Activated naive CD4-positive, alpha-beta T cell treated with anti-CD3 and anti-CD28 coated beads, Interleukin-2, amount 50 U/mL, for 24 hours (primary cell): ENCODE results near the gene ZMIZ1.

ENCODE experiments used
- H3K27ac Mint-ChIP-seq: one replicate; pipeline ENCODE4 v1.8.0; 2021; ENCODE audit warnings: mild to moderate bottlenecking, mixed read lengths
- H3K27me3 Mint-ChIP-seq: one replicate; pipeline ENCODE4 v1.8.0; 2021; ENCODE audit warnings: mixed read lengths
- H3K36me3 Mint-ChIP-seq: one replicate; pipeline ENCODE4 v1.8.0; 2021; ENCODE audit warnings: mixed read lengths
- H3K4me1 Mint-ChIP-seq: one replicate; pipeline ENCODE4 v1.8.0; 2021; ENCODE audit warnings: mixed read lengths
- H3K4me3 Mint-ChIP-seq: one replicate; pipeline ENCODE4 v1.8.0; 2021; ENCODE audit warnings: mild to moderate bottlenecking, mixed read lengths
- H3K9me3 Mint-ChIP-seq: one replicate; pipeline ENCODE4 v1.8.0; 2021; ENCODE audit warnings: mixed read lengths

Gene ZMIZ1

GRCh38 chr10:79243181-79244067 is 174.7 kb downstream of the ZMIZ1 start:
- peaks cover 41% of the 10 kb centered on the region for H3K4me1 Mint-ChIP-seq
- H3K4me3 Mint-ChIP-seq, result peak overlapping the region; percentile 79
- H3K27ac Mint-ChIP-seq, result peak overlapping the region; percentile 35
- no peaks in the 10 kb centered on the region for H3K9me3 Mint-ChIP-seq
- no peaks in the 10 kb centered on the region for H3K27me3 Mint-ChIP-seq
- no peaks in the 10 kb centered on the region for H3K36me3 Mint-ChIP-seq

GRCh38 chr10:79244068-79244442 is 175.3 kb downstream of the ZMIZ1 start:
- Mint-ChIP-seq H3K27me3 (no peaks in the 10 kb centered on the region), H3K27ac (peak overlapping the region; percentile 41), H3K9me3 (no peaks in the 10 kb centered on the region), H3K4me1 (peaks cover 41% of the 10 kb centered on the region), H3K4me3 (peak overlapping the region; percentile 79), H3K36me3 (no peaks in the 10 kb centered on the region)

- H3K36me3 Mint-ChIP-seq, result no peaks in the 10 kb centered on the region
Observed at GRCh38 chr10:79244841-79245504, 176.2 kb downstream of the ZMIZ1 start.

GRCh38 chr10:79245539-79246208 is 176.9 kb downstream of the ZMIZ1 start:
- Mint-ChIP-seq H3K4me3 (peak overlapping the region; percentile 79), H3K4me1 (peaks cover 41% of the 10 kb centered on the region), H3K9me3 (no peaks in the 10 kb centered on the region), H3K27ac (no peak overlapping the region), H3K36me3 (no peaks in the 10 kb centered on the region), H3K27me3 (no peaks in the 10 kb centered on the region)

More at GRCh38 chr10:79244841-79245504, 176.2 kb downstream of the ZMIZ1 start:
- H3K4me3 Mint-ChIP-seq, result peak overlapping the region; percentile 79
- H3K27me3 Mint-ChIP-seq, result no peaks in the 10 kb centered on the region
- H3K4me1 Mint-ChIP-seq, result peaks cover 41% of the 10 kb centered on the region
- H3K27ac Mint-ChIP-seq, result peak overlapping the region; percentile 52
- no peaks in the 10 kb centered on the region for H3K9me3 Mint-ChIP-seq

- H3K27me3 Mint-ChIP-seq, result no peaks in the 10 kb centered on the region
- no peaks in the 10 kb centered on the region for H3K36me3 Mint-ChIP-seq
- H3K9me3 Mint-ChIP-seq, result no peaks in the 10 kb centered on the region
- H3K4me1 Mint-ChIP-seq, result peaks cover 36% of the 10 kb centered on the region
- H3K27ac Mint-ChIP-seq, result no peak overlapping the region
- no peak overlapping the region for H3K4me3 Mint-ChIP-seq
Observed at GRCh38 chr10:79246209-79246581, 177.4 kb downstream of the ZMIZ1 start.

- Mint-ChIP-seq H3K4me1 (peaks cover 30% of the 10 kb centered on the region), H3K4me3 (no peak overlapping the region), H3K9me3 (no peaks in the 10 kb centered on the region), H3K27me3 (no peaks in the 10 kb centered on the region), H3K36me3 (no peaks in the 10 kb centered on the region), H3K27ac (no peak overlapping the region)
Observed at GRCh38 chr10:79246606-79247275, 178.0 kb downstream of the ZMIZ1 start.

GRCh38 chr10:79247373-79248137 is 178.8 kb downstream of the ZMIZ1 start:
- H3K27ac Mint-ChIP-seq, result no peak overlapping the region
- H3K36me3 Mint-ChIP-seq, result no peaks in the 10 kb centered on the region
- no peak overlapping the region for H3K4me3 Mint-ChIP-seq
- H3K4me1 Mint-ChIP-seq, result peaks cover 28% of the 10 kb centered on the region
- no peaks in the 10 kb centered on the region for H3K27me3 Mint-ChIP-seq
- no peaks in the 10 kb centered on the region for H3K9me3 Mint-ChIP-seq

GRCh38 chr10:79248341-79249185 is 179.8 kb downstream of the ZMIZ1 start:
- H3K4me1 Mint-ChIP-seq, result peaks cover 28% of the 10 kb centered on the region
- no peaks in the 10 kb centered on the region for H3K27me3 Mint-ChIP-seq
- H3K4me3 Mint-ChIP-seq, result no peak overlapping the region
- H3K27ac Mint-ChIP-seq, result no peak overlapping the region
- H3K9me3 Mint-ChIP-seq, result no peaks in the 10 kb centered on the region
- H3K36me3 Mint-ChIP-seq, result no peaks in the 10 kb centered on the region

GRCh38 chr10:79249186-79250121 is 180.7 kb downstream of the ZMIZ1 start:
- Mint-ChIP-seq H3K4me1 (peaks cover 21% of the 10 kb centered on the region), H3K9me3 (no peaks in the 10 kb centered on the region), H3K27me3 (no peaks in the 10 kb centered on the region), H3K4me3 (no peak overlapping the region), H3K36me3 (no peaks in the 10 kb centered on the region), H3K27ac (no peak overlapping the region)

GRCh38 chr10:79250259-79250658 is 181.5 kb downstream of the ZMIZ1 start:
- no peaks in the 10 kb centered on the region for H3K9me3 Mint-ChIP-seq
- H3K27me3 Mint-ChIP-seq, result no peaks in the 10 kb centered on the region
- peaks cover 13% of the 10 kb centered on the region for H3K4me1 Mint-ChIP-seq
- H3K4me3 Mint-ChIP-seq, result no peak overlapping the region
- no peak overlapping the region for H3K27ac Mint-ChIP-seq
- no peaks in the 10 kb centered on the region for H3K36me3 Mint-ChIP-seq

GRCh38 chr10:79252450-79252849 is 183.7 kb downstream of the ZMIZ1 start:
- peaks cover 7% of the 10 kb centered on the region for H3K4me1 Mint-ChIP-seq
- no peak overlapping the region for H3K4me3 Mint-ChIP-seq

GRCh38 chr10:79252971-79253370 is 184.2 kb downstream of the ZMIZ1 start:
- Mint-ChIP-seq H3K36me3 (no peaks in the 10 kb centered on the region), H3K4me1 (peaks cover 4% of the 10 kb centered on the region), H3K9me3 (no peaks in the 10 kb centered on the region), H3K27me3 (no peaks in the 10 kb centered on the region), H3K4me3 (no peak overlapping the region), H3K27ac (no peak overlapping the region)

More at GRCh38 chr10:79252450-79252849, 183.7 kb downstream of the ZMIZ1 start:
- Mint-ChIP-seq H3K27me3 (no peaks in the 10 kb centered on the region), H3K27ac (no peak overlapping the region), H3K9me3 (no peaks in the 10 kb centered on the region), H3K36me3 (no peaks in the 10 kb centered on the region)

- no peak overlapping the region for H3K4me3 Mint-ChIP-seq
Observed at GRCh38 chr10:79253704-79254103, 184.9 kb downstream of the ZMIZ1 start.

More at GRCh38 chr10:79253704-79254103, 184.9 kb downstream of the ZMIZ1 start:
- Mint-ChIP-seq H3K36me3 (no peaks in the 10 kb centered on the region), H3K27ac (no peak overlapping the region), H3K9me3 (no peaks in the 10 kb centered on the region), H3K4me1 (no peaks in the 10 kb centered on the region), H3K27me3 (no peaks in the 10 kb centered on the region)
